HEK293 (cell line): ENCODE results near the gene APLP1.

Experiments
- GFI1B ChIP-seq: fragments of 450-650 bp; formaldehyde crosslinking; IDR thresholded peaks from 2 replicates; pipeline ENCODE4 v1.5.1; 2016; ENCODE audit warnings: missing biosample characterization, missing genetic modification characterization
- HOXD13 ChIP-seq: sonication (generic); formaldehyde crosslinking; IDR thresholded peaks from 2 replicates; pipeline ENCODE4 v1.8.0; 2022; ENCODE audit warnings: missing genetic modification reagents, borderline replicate concordance
- KLF10 ChIP-seq: fragments of 450-650 bp; IDR thresholded peaks from 2 replicates; pipeline ENCODE4 v1.5.1; 2018; ENCODE audit warnings: missing biosample characterization, mild to moderate bottlenecking, missing genetic modification characterization
- PATZ1 ChIP-seq: fragments of 450-650 bp; formaldehyde crosslinking; IDR thresholded peaks from 2 replicates; pipeline ENCODE4 v1.5.1; 2016; ENCODE audit warnings: missing biosample characterization, missing genetic modification characterization
- PRDM1 ChIP-seq: fragments of 450-650 bp; formaldehyde crosslinking; IDR thresholded peaks from 2 replicates; pipeline ENCODE4; 2016; ENCODE audit warnings: missing biosample characterization, missing genetic modification characterization
- PRDM2 ChIP-seq: fragments of 450-650 bp; formaldehyde crosslinking; IDR thresholded peaks from 2 replicates; pipeline ENCODE4 v1.5.1; 2016; ENCODE audit warnings: missing biosample characterization, missing genetic modification characterization, borderline replicate concordance
- SCRT1 ChIP-seq: fragments of 450-650 bp; formaldehyde crosslinking; IDR thresholded peaks from 2 replicates; pipeline ENCODE4 v1.5.1; 2016; ENCODE audit warnings: missing biosample characterization, missing genetic modification characterization, borderline replicate concordance
- ZBTB44 ChIP-seq: fragments of 450-650 bp; IDR thresholded peaks from 2 replicates; pipeline ENCODE4 v1.5.1; 2018; ENCODE audit warnings: missing biosample characterization, mild to moderate bottlenecking, missing genetic modification characterization
- ZBTB7A ChIP-seq: fragments of 450-650 bp; formaldehyde crosslinking; IDR thresholded peaks from 2 replicates; pipeline ENCODE4 v1.5.1; 2016; ENCODE audit warnings: low read depth, missing biosample characterization, missing genetic modification characterization
- ZEB2 ChIP-seq: fragments of 450-650 bp; formaldehyde crosslinking; IDR thresholded peaks from 2 replicates; pipeline ENCODE4 v1.5.1; 2016; ENCODE audit warnings: missing biosample characterization, missing genetic modification characterization
- ZFP69B ChIP-seq: fragments of 450-650 bp; formaldehyde crosslinking; IDR thresholded peaks from 2 replicates; pipeline ENCODE4 v1.5.1; 2016; ENCODE audit warnings: missing biosample characterization, missing genetic modification characterization
- ZIC2 ChIP-seq: fragments of 450-650 bp; formaldehyde crosslinking; IDR thresholded peaks from 2 replicates; pipeline ENCODE4 v1.5.1; 2016; ENCODE audit warnings: missing biosample characterization, missing genetic modification characterization
- ZNF112 ChIP-seq: fragments of 450-650 bp; formaldehyde crosslinking; IDR thresholded peaks from 2 replicates; pipeline ENCODE4 v1.5.0; 2017; ENCODE audit warnings: missing biosample characterization, missing genetic modification characterization
- ZNF121 ChIP-seq: fragments of 450-650 bp; formaldehyde crosslinking; IDR thresholded peaks from 2 replicates; pipeline ENCODE4 v1.5.1; 2016; ENCODE audit warnings: missing biosample characterization, missing genetic modification characterization
- ZNF24 ChIP-seq: fragments of 450-650 bp; formaldehyde crosslinking; IDR thresholded peaks from 2 replicates; pipeline ENCODE4 v1.5.1; 2016; ENCODE audit warnings: missing biosample characterization, missing genetic modification characterization
- ZNF274 ChIP-seq, 2 experiments: fragments of 200-500 bp in 1 of 2; fragments of 450-650 bp in 1 of 2; sonication (Bioruptor generic) in 1 of 2; formaldehyde crosslinking in 1 of 2; IDR thresholded peaks; 2 replicates each; pipeline versions ENCODE4 v1.5.1 to v1.6.1; 2014 to 2016; ENCODE audit warnings: borderline replicate concordance in 1 of 2, inconsistent platforms in 1 of 2, low read length in 1 of 2, missing biosample characterization in 1 of 2, missing genetic modification characterization in 1 of 2
- ZNF341 ChIP-seq: fragments of 450-650 bp; formaldehyde crosslinking; IDR thresholded peaks from 2 replicates; pipeline ENCODE4; 2016; ENCODE audit warnings: low read depth, missing biosample characterization, missing genetic modification characterization
- ZNF354C ChIP-seq: fragments of 450-650 bp; formaldehyde crosslinking; IDR thresholded peaks from 2 replicates; pipeline ENCODE4 v1.5.1; 2016; ENCODE audit warnings: missing biosample characterization, missing genetic modification characterization, low read depth, borderline replicate concordance
- ZNF366 ChIP-seq: fragments of 450-650 bp; formaldehyde crosslinking; conservative IDR thresholded peaks from 2 replicates; pipeline ENCODE4 v1.5.1; 2016; ENCODE audit warnings: missing biosample characterization, missing genetic modification characterization
- ZNF404 ChIP-seq: fragments of 450-650 bp; formaldehyde crosslinking; IDR thresholded peaks from 2 replicates; pipeline ENCODE4 v1.5.1; 2017; ENCODE audit warnings: missing biosample characterization, missing genetic modification characterization
- ZNF416 ChIP-seq: fragments of 450-650 bp; formaldehyde crosslinking; IDR thresholded peaks from 2 replicates; pipeline ENCODE4 v1.5.1; 2016; ENCODE audit warnings: missing biosample characterization, missing genetic modification characterization
- ZNF433 ChIP-seq: fragments of 450-650 bp; formaldehyde crosslinking; IDR thresholded peaks from 2 replicates; pipeline ENCODE4 v1.5.1; 2016; ENCODE audit warnings: missing biosample characterization, missing genetic modification characterization, low read depth
- ZNF76 ChIP-seq: fragments of 450-650 bp; formaldehyde crosslinking; IDR thresholded peaks from 2 replicates; pipeline ENCODE4; 2016; ENCODE audit warnings: low read depth, missing biosample characterization, missing genetic modification characterization, borderline replicate concordance
- ZNF791 ChIP-seq: fragments of 450-650 bp; formaldehyde crosslinking; IDR thresholded peaks from 2 replicates; pipeline ENCODE4 v1.5.1; 2016; ENCODE audit warnings: missing biosample characterization, missing genetic modification characterization
- ZNF792 ChIP-seq: fragments of 450-650 bp; formaldehyde crosslinking; IDR thresholded peaks from 2 replicates; pipeline ENCODE4 v1.5.1; 2016; ENCODE audit warnings: missing biosample characterization, missing genetic modification characterization
- ZSCAN23 ChIP-seq: fragments of 450-650 bp; formaldehyde crosslinking; IDR thresholded peaks from 2 replicates; pipeline ENCODE4 v1.5.1; 2016; ENCODE audit warnings: missing biosample characterization, missing genetic modification characterization
- ZSCAN30 ChIP-seq: fragments of 450-650 bp; IDR thresholded peaks from 2 replicates; pipeline ENCODE4 v1.5.1; 2018; ENCODE audit warnings: missing biosample characterization, mild to moderate bottlenecking, missing genetic modification characterization, moderate library complexity
- TF ChIP-seq, protein P1 (sequence below): fragments of 450-650 bp; formaldehyde crosslinking; IDR thresholded peaks from 2 replicates; pipeline ENCODE4 v1.5.1; 2016; ENCODE audit warnings: missing biosample characterization, missing genetic modification characterization

The APLP1 gene

DNA sequence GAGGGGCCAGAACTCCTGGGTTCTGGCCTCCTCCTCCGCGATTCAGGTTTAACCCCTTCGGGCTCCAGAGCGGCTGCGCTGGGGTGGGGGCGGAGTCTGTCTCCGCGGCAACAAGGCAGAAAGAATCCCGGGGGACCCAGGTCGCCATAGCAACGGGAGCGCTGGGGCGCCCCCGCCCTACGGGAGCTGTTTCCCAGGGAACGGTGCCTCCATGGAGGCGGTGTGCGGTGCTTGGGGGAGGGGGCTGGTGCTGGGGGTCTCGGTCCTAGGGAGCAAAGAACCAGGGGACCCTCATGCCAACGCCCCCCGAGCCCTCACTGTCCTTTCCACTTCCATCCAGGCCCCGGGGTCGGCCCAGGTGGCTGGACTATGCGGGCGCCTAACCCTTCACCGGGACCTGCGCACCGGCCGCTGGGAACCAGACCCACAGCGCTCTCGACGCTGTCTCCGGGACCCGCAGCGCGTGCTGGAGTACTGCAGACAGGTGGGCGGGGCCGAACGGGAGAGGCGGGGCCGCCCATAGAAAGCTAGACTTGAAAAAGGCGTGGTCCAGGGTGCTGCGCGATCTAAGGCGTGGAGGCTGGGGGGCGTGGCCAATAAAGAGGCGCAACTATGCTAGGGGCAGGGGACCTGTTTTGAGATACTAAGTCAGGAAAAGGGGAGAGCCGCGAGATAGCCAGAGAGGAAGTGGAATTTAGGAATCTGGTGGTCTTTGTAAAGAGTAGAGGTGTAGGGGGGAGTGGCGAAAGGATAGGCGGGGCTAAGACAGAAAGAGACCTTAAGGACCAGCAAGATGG is 1.2 kb downstream of the APLP1 start (continued):
- TF ChIP-seq, protein P1, sequence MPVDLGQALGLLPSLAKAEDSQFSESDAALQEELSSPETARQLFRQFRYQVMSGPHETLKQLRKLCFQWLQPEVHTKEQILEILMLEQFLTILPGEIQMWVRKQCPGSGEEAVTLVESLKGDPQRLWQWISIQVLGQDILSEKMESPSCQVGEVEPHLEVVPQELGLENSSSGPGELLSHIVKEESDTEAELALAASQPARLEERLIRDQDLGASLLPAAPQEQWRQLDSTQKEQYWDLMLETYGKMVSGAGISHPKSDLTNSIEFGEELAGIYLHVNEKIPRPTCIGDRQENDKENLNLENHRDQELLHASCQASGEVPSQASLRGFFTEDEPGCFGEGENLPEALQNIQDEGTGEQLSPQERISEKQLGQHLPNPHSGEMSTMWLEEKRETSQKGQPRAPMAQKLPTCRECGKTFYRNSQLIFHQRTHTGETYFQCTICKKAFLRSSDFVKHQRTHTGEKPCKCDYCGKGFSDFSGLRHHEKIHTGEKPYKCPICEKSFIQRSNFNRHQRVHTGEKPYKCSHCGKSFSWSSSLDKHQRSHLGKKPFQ (tag by site-specific recombination), result no peak
- TF ChIP-seq PRDM2 (tag by site-specific recombination) (no peak), ZNF791 (no peak), ZEB2 (tag by site-specific recombination) (peak; percentile 93), KLF10 (tag by site-specific recombination) (peak; percentile 84), ZNF112 (no peak), ZFP69B (tag by site-specific recombination) (peak; percentile 67; the same call in 1 of the 2 replicates), ZNF433 (0 out of 2 replicates have a peak, but pooled peaks have one; percentile 33), ZNF341 (tag by site-specific recombination) (peak; percentile 54), ZNF792 (tag by site-specific recombination) (peak; percentile 50), ZNF76 (tag by site-specific recombination) (peak; percentile 86), ZNF354C (no peak), ZNF366 (tag by site-specific recombination) (no peak), ZIC2 (tag by site-specific recombination) (peak; percentile 68), SCRT1 (tag by site-specific recombination) (peak; percentile 96; the same call in 1 of the 2 replicates), ZBTB44 (tag by site-specific recombination) (no peak), PATZ1 (tag by site-specific recombination) (peak; percentile 94), ZNF121 (no peak), ZNF416 (tag by site-specific recombination) (no peak), HOXD13 (CRISPR knock-in tag) (no peak), ZSCAN30 (tag by site-specific recombination) (no peak; the same call in 1 of the 2 replicates), PRDM1 (no peak), ZNF404 (tag by site-specific recombination) (no peak), GFI1B (tag by site-specific recombination) (no peak), ZNF274 (IDR thresholded peaks at IDR 0.05; ENCODE audit: low read length) (no peak), ZNF274 (tag by site-specific recombination; IDR thresholded peaks at IDR 0.05; ENCODE audit: borderline replicate concordance) (no peak), ZSCAN23 (peak; percentile 57; the same call in 1 of the 2 replicates), ZNF24 (tag by site-specific recombination) (peak; percentile 82), ZBTB7A (peak; percentile 97)
